ENCODE results near the gene ZRANB2.

Gene ZRANB2, protein sequence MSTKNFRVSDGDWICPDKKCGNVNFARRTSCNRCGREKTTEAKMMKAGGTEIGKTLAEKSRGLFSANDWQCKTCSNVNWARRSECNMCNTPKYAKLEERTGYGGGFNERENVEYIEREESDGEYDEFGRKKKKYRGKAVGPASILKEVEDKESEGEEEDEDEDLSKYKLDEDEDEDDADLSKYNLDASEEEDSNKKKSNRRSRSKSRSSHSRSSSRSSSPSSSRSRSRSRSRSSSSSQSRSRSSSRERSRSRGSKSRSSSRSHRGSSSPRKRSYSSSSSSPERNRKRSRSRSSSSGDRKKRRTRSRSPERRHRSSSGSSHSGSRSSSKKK

DNA sequence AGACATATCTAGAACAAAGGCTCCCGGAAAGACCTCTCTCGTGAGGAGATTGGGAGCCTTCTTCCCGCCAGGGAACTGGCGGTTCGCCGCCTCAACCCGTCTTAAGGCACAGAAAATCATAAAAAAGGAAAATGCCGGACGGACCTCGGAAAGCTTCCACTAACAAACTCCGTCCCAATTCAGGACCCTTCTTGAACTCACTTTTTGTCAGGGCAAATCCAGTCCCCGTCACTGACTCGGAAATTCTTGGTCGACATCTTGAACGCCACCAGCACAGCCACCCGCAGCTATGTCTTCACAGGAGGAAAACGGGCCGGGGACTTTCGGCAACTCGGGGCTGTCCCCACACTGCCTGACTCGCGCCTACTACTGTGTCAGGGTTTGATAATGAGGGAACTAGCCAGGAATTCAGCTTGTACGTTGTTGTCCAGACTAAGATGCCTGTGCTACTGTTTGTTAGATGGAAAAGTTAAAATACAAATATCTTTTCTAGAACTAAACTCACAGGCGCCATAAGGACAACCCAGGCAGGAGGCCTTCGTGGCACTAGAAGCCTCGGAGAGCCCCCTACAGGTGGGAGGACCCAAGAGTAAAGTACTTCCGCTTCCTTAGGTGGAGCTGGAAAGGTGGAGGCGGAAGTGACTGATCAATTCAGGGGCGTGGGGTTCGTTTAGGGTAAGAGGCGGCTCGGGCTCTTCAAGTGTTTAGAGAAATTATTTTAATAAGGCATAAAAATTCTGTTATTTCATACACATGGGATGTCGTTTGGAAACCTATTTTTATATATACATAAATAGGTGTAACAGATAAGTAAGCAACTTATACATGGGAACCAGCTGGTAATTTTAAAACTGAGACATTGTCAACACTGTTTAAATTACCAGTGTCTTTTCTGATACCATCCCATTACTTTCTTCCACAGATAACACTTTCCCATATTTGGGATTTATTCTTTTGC, at the start of gene ZRANB2:
ZRANB2 (minus strand) TSS at position 297 of the 958 bp plus-strand sequence; CDS start at position 257, 40 bp downstream.
- peak; percentile 86 for DNase-seq (ENCODE audit: low read depth)

- no peak for DNase-seq (ENCODE audit: low read depth)
Measured at GRCh38 chr1:71128060-71128459, 47.2 kb upstream of the ZRANB2 start.

GRCh38 chr1:71118086-71118485, 37.3 kb upstream of the ZRANB2 start:
- no peak for DNase-seq (ENCODE audit: low read depth)

- no peak for DNase-seq (ENCODE audit: low read depth)
Measured at GRCh38 chr1:71116729-71117128, 35.9 kb upstream of the ZRANB2 start.

DNA sequence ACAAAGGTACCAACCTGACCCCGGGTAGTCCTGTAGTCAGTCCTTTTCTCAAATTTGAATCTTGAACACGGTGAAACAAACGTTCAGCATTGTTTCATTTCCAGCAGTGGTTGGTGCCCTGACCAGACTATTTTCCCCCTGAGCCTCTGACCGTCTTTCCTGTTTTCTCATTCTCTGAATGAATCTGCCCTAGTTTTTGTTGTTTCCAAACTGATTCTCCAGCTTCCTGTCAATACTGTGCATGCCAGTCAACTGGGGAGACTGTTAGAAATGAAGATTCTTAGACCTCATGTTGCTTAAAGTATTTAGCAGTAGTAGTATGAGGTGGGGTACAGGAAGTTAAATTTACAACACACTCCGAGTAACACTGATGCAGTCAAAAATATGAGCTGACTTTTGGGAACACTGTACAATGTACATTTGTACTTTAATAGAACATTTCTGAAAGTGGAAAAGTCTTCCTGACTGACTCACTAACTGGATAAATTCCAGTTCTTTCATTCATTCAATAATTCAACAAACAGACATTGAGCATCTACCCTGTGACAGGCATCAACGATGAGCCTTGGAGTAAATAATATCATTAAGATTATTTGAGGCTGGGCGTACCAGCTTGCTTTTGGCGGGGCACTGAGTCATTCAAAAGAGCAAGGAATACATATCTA, 26.0 kb upstream of the ZRANB2 start:
- DNase-seq (ENCODE audit: low read depth): no peak

DNA sequence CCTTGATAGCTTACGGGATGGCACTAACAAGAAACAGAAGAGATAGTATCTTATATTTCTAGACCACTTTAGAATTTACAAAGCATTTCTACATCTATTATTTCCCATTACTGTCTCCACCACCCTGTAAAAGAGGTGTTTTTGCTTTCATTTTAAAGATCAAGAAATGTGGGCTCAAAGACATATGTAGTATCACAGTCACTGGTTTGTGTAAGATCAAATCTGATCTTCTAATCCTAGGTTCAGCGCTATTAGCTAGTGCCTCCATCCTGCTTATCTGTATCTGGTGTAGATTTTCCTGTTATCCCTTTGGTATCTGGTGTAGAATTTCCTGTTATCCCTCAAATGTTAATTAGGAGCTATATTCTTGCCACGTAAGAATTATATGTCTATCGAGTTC, 23.6 kb upstream of the ZRANB2 start:
- DNase-seq (ENCODE audit: low read depth): no peak

GRCh38 chr1:71101839-71102376, 21.1 kb upstream of the ZRANB2 start:
- DNase-seq (ENCODE audit: low read depth): no peak

- DNase-seq (ENCODE audit: low read depth): no peak
Measured at GRCh38 chr1:71097428-71097827, 16.6 kb upstream of the ZRANB2 start.

GRCh38 chr1:71094913-71095312, 14.1 kb upstream of the ZRANB2 start:
- no peak for DNase-seq (ENCODE audit: low read depth)

GRCh38 chr1:71093938-71094337, 13.1 kb upstream of the ZRANB2 start:
- no peak for DNase-seq (ENCODE audit: low read depth)

- no peak for DNase-seq (ENCODE audit: low read depth)
Measured at GRCh38 chr1:71089536-71090270, 8.9 kb upstream of the ZRANB2 start.

DNA sequence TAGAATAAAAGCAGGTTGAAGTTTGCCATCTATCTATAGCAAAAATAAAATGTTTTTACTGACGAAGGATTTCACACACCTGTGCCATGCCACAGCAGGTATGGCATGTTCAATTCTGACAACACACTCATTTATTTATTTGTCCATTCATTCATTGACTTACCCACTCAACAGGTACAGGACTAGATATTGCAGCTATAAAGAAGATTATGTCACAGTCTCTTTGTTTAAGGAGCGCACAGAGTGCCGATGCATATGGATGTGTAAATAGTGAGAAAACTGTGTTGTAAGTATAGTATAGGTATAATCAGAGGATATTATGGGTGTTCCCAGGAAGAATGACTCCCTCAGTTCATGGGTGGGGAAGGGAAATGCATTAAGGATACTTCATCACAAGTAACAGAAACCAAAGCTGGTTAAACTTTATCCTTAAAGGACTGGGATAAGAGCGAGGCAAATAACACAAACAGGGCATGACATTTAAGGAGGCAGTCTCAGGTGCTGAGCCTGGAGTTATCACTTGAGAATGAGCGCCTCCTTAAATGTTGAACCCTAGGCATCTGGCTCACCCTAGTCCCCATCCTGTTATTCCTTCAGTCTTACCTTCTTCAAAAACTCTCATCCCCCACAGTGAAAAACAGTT, 7.9 kb upstream of the ZRANB2 start:
- DNase-seq (ENCODE audit: low read depth): no peak

GRCh38 chr1:71087713-71088112, 6.9 kb upstream of the ZRANB2 start:
- DNase-seq (ENCODE audit: low read depth): no peak

DNA sequence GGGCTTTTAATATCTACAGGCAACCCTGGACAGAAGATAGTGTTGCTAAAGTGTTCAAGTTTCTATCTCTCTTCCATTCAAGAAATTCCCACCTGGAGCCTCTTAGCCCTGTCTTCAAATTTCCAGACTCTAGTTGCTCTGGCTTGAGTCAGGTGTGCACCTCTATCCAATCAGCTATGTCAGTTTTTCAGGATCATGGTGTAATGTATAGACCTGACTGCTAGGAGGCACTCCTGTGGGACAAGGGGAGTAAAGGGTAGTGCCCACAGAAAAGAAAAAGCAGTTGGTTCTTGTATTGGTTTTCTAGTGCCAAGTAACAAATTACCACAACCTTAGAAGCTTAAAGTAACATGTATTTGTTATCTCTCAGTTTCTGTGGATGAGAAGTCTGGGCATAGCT, 6.2 kb upstream of the ZRANB2 start:
- DNase-seq (ENCODE audit: low read depth): no peak

DNA sequence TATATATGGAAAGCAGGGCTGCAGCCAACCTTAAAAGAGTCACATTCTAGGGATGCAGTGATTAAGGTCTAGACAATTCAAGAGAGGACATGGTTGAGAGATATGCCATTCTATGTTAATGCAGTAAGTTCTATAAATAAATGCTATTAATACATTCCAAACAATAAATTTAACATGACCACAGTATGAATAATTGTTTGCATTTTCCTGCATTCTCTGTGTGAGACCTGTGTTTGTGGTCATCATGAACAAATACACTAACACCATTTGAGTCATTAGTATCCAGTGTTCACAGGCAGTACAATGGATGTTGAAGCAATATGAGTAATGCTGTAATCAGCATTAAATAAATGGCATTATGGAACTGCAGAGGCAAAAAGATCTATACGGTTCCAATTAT, 5.5 kb upstream of the ZRANB2 start:
- DNase-seq (ENCODE audit: low read depth): no peak

- DNase-seq (ENCODE audit: low read depth): no peak
Measured at GRCh38 chr1:71083271-71083670, 2.4 kb upstream of the ZRANB2 start.

DNA sequence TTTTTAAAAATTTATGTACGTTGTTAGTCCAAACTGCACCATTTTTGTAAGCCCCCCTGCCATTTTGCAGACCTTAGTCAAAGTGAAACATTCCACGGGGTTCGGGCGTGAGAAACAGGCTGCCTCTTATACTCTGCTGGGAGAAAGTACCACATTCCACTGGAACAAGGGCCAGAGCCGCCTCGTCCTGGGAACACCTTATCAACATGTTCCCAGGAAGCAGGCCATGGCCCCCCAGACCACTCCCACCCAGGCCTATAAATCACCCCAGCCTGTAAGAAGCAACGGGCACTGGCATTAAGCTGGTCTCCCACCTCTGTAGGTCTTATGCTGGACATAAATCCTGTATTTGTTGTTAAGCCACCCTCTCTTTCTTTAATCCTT, 854 bp upstream of the ZRANB2 start:
- DNase-seq (ENCODE audit: low read depth): no peak

DNA sequence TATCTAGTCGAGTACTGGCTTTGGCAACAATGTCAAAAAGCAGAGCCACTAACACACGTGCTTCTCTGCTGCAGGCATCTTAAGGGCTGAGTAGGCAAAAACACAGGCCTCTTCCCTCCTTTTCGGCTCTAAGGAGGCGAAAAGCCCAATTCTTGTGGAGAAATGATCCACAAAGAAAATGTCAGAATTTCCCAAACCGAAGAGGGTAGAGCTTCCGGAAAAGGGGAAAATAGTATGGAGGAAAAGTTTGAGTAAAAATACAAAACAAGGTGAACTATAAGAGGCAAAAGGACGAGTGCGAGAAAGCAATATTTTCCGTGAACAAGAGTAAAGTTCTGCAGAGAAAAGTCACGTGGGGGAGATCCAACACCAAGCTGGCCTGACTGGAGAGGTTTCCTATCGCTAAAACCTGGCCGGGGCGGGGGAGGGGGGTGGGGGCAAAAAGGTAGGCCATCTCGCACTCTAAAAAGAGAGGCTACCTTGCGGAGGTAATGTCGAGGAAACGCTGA, 551 bp downstream of the ZRANB2 start:
- no peak for DNase-seq (ENCODE audit: low read depth)

- DNase-seq (ENCODE audit: low read depth): no peak
Measured at GRCh38 chr1:71074681-71075080, 6.2 kb downstream of the ZRANB2 start.

GRCh38 chr1:71072273-71072672, 8.6 kb downstream of the ZRANB2 start:
- DNase-seq (ENCODE audit: low read depth): no peak

- no peak for DNase-seq (ENCODE audit: low read depth)
Measured at GRCh38 chr1:71071720-71072119, 9.1 kb downstream of the ZRANB2 start.
